Measurements from ENCODE around the gene PRSS53. TPM values are rescaled to one million over a fixed set of nuclear protein-coding genes. Genes with fewer than 3 reads are reported as not detected.

The PRSS53 gene
- total RNA-seq, 1 donor from 2014 or later, result 7.5 TPM

DNA sequence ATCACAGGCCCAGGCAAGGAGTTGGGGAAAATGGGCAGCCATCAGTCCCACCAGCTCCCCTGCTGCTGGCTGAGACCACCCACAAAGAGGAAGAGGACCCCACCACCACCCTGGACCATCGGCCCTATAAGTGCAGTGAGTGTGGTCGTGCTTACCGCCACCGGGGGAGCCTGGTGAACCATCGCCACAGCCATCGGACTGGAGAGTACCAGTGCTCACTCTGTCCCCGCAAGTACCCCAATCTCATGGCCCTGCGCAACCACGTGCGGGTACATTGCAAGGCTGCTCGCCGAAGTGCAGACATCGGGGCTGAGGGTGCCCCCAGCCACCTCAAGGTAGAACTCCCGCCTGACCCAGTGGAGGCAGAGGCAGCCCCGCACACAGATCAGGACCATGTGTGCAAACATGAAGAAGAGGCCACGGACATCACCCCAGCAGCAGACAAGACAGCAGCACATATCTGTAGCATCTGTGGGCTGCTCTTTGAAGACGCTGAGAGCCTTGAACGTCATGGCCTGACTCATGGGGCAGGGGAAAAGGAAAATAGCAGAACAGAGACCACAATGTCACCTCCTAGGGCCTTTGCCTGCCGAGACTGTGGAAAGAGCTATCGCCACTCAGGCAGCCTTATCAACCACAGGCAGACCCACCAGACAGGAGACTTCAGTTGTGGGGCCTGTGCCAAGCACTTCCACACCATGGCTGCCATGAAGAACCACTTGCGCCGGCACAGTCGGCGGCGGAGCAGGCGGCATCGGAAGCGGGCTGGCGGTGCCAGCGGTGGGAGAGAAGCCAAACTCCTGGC lies 10.9 kb downstream of the PRSS53 start:
- no peak overlapping the region for H3K27ac ChIP-seq
- H3K4me1 ChIP-seq, result peaks cover 0 to 9% of the 10 kb centered on the region in 2 donors
- peak in 1 of 2 donors; percentile 61 for DNase-seq (ENCODE audit: low spot score in 2 of 2)
- peaks cover 58 to 60% of the 10 kb centered on the region in 2 donors for H3K36me3 ChIP-seq
- H3K9me3 ChIP-seq, result no peaks in the 10 kb centered on the region
- no peaks in the 10 kb centered on the region for H3K27me3 ChIP-seq
- no peak overlapping the region for H3K4me3 ChIP-seq
- intact Hi-C loops (cut with DNase I), result loop anchor here (10.0 kb wide), 1 partner anchor 423 kb away; the partner anchor contains the start of genes FBRS and PRR14
- TF ChIP-seq, protein P1, sequence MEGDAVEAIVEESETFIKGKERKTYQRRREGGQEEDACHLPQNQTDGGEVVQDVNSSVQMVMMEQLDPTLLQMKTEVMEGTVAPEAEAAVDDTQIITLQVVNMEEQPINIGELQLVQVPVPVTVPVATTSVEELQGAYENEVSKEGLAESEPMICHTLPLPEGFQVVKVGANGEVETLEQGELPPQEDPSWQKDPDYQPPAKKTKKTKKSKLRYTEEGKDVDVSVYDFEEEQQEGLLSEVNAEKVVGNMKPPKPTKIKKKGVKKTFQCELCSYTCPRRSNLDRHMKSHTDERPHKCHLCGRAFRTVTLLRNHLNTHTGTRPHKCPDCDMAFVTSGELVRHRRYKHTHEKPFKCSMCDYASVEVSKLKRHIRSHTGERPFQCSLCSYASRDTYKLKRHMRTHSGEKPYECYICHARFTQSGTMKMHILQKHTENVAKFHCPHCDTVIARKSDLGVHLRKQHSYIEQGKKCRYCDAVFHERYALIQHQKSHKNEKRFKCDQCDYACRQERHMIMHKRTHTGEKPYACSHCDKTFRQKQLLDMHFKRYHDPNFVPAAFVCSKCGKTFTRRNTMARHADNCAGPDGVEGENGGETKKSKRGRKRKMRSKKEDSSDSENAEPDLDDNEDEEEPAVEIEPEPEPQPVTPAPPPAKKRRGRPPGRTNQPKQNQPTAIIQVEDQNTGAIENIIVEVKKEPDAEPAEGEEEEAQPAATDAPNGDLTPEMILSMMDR (IDR thresholded peaks at IDR 0.05), result no peak

DNA sequence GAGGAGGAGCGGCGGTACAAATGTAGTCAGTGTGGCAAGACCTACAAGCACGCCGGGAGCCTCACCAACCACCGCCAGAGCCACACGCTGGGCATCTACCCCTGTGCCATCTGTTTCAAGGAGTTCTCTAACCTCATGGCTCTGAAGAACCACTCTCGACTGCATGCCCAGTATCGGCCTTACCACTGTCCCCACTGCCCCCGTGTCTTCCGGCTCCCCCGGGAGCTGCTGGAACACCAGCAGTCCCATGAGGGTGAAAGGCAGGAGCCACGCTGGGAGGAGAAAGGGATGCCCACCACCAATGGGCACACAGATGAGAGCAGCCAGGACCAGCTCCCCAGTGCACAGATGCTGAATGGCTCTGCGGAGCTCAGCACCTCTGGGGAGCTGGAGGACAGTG lies 11.7 kb downstream of the PRSS53 start:
- no peak overlapping the region for H3K27ac ChIP-seq
- H3K27me3 ChIP-seq, result no peaks in the 10 kb centered on the region
- H3K9me3 ChIP-seq, result no peaks in the 10 kb centered on the region
- TF ChIP-seq, protein P1 (IDR thresholded peaks at IDR 0.05), result no peak
- peak in 1 of 2 donors; percentile 59 for DNase-seq (ENCODE audit: low spot score in 2 of 2)
- peaks cover 53 to 54% of the 10 kb centered on the region in 2 donors for H3K36me3 ChIP-seq
- no peak overlapping the region for H3K4me3 ChIP-seq
- intact Hi-C loops (cut with DNase I), result loop anchor here (10.0 kb wide), 1 partner anchor 422 kb away; the partner anchor contains the start of genes FBRS and PRR14
- peaks cover 0 to 15% of the 10 kb centered on the region in 2 donors for H3K4me1 ChIP-seq

DNA sequence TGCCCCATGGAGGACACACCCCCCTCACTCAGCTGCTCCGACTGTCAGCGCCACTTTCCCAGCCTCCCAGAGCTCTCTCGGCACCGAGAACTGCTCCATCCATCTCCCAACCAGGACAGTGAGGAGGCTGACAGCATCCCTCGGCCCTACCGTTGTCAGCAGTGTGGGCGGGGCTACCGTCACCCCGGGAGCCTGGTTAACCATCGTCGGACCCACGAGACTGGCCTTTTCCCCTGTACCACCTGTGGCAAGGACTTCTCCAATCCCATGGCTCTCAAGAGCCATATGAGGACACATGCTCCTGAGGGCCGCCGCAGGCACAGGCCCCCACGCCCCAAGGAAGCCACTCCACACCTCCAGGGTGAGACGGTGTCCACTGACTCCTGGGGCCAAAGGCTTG lies 12.4 kb downstream of the PRSS53 start:
- Histone ChIP-seq H3K27me3 (no peaks in the 10 kb centered on the region), H3K27ac (no peak overlapping the region), H3K4me3 (no peak overlapping the region), H3K9me3 (no peaks in the 10 kb centered on the region), H3K4me1 (peaks cover 0 to 20% of the 10 kb centered on the region in 2 donors), H3K36me3 (peaks cover 48 to 52% of the 10 kb centered on the region in 2 donors)
- TF ChIP-seq, protein P1 (IDR thresholded peaks at IDR 0.05), result no peak
- peak in 1 of 2 donors; percentile 55 for DNase-seq (ENCODE audit: low spot score in 2 of 2)
- intact Hi-C loops (cut with DNase I), result loop anchor here (10.0 kb wide), 1 partner anchor 422 kb away; the partner anchor contains the start of genes FBRS and PRR14

DNA sequence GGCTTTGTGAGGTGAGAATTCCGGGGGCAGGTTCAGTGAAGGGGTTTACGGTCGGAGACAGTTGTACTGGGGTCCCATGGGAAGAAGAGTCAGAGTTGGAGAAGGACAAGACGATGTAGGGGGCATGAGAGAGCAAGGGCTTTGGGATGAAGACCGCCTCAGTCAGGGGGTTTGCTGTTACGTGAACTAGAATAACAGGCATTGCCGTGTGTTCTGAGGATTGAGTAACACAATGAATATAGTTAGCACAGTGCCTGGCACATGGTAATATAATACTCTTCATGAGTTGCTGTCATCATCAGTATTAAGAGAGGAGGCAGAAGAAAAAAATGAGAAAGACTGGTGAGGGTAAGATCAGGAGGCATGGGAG lies 13.9 kb downstream of the PRSS53 start:
- H3K27me3 ChIP-seq, result no peaks in the 10 kb centered on the region
- peaks cover 0 to 20% of the 10 kb centered on the region in 2 donors for H3K4me1 ChIP-seq
- TF ChIP-seq, protein P1 (IDR thresholded peaks at IDR 0.05), result no peak
- H3K9me3 ChIP-seq, result no peaks in the 10 kb centered on the region
- peak overlapping the region; percentile 73 to 87 for H3K4me3 ChIP-seq
- peaks cover 33 to 37% of the 10 kb centered on the region in 2 donors for H3K36me3 ChIP-seq
- intact Hi-C loops (cut with DNase I), result loop anchor here (1.0 to 10.0 kb wide), 7 partner anchors 20 to 420 kb away; partner anchors contain the start of genes ARMC5, FBRS, KAT8 and PRR14
- DNase-seq (ENCODE audit: low spot score in 2 of 2), result no peak
- peak overlapping the region; percentile 86 to 91 for H3K27ac ChIP-seq

DNA sequence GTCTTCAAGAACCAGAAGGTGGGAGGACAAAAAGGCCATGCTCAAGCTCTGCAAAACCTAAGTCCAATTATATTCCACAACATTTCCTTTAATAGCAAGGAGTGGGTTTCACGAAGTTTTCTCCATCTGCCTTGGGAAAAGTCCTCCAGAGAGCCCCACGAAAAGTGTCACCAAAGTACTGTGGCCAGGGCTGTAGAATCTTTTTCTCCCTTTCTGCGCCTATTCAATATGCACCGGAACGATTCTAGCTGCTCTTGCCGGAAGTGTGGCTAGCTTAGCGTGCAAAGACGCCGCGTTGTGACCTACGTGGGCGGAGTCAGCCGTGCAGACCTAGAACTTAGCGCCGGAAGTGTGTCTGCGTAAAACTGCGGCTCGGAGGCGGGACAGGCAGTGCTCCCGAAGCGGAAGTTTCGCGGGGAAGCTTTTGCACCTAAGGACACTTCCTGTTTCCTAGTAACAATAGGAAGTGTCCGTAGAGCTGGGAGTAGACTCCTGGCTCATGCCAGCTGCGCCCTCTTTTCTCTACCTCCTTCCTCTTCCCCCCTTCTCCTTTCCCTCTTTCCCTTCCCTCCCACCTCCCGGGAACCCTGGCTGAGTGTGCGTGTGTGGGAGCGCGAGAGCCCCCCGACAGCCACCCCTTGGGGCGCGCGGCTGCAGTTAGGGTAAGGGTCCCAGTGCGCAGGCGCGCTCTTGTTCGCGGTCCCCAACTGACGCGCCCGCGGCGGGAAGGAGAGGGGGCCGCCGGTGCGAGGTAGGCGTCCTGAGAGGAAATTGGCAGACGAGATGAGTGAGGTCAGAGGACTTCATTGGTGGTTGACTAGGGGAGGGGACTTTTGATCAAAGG lies 14.6 kb downstream of the PRSS53 start, which contains the start of the genes ZNF646 and ZNF668:
Gene ZNF646, plus strand, starts transcription at position 453 of the 844 bp plus-strand sequence. CDS start 1,903 bp downstream, outside the sequence.
Gene ZNF668, minus strand, starts transcription at position 271 of the 844 bp plus-strand sequence. CDS start 9,781 bp downstream, outside the sequence.
- intact Hi-C loops (cut with DNase I), result loop anchor here (1.0 to 10.0 kb wide), 9 partner anchors 20 to 419 kb away; partner anchors contain the start of genes ARMC5, FBRS, FUS and KAT8
- Histone ChIP-seq H3K27ac (peak within 1 kb of the TSS; percentile 87 to 91), H3K9me3 (no peaks in the 10 kb centered on the region), H3K4me1 (peaks cover 0 to 20% of the 10 kb centered on the region in 2 donors), H3K4me3 (peak within 1 kb of the TSS; percentile 73 to 87), H3K36me3 (peaks cover 28 to 31% of the 10 kb centered on the region in 2 donors), H3K27me3 (no peaks in the 10 kb centered on the region)
- TF ChIP-seq, protein P1 (IDR thresholded peaks at IDR 0.05), result no peak
- DNase-seq (ENCODE audit: low spot score in 2 of 2), result peak; percentile 91 to 99

Data from ascending aorta (tissue), 2 donors.